Activated CD4-positive, alpha-beta T cell treated with anti-CD3 and anti-CD28 coated beads, Interleukin-2, amount 50 U/mL, for 16 hours (primary cell): ENCODE measurements around the gene PRSS57.
"Not testable (repeated sequence)": the region's sequence is repeated elsewhere in the genome, so short reads cannot be mapped to it uniquely, and the experiment has no call there.

ENCODE experiments used
- DNase-seq: peaks from one replicate; pipeline ENCODE4 v3.0.0-alpha.2; 2020

PRSS57 gene

DNA sequence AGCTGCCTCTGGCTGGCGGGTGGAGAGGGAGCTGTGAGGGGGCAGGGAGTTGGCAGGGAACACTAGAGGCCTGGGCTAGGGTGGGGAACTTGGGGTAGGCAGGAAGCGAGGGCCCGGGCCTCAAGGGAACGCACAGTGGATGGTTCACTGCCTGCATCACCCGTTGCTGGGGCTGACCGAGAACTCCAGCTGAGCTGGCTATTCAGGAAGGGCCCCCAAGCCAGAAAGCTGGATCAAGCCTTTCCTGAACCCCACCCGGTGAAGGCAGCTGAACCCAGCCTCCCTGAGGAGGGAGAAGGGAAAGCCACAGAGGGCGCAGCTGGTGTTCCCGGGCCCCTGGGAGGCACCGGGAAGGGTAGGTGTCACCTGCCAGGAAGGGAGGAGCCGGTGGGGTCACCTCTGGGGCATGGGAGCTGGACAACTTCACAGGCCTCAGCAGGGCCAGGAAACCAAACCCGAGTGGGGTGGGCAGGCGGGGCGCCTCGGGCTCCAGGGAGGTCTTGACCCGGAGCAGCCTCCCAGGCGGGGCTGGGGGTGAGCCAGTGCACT is 27.4 kb upstream of the PRSS57 start:
- no peak for DNase-seq

DNA sequence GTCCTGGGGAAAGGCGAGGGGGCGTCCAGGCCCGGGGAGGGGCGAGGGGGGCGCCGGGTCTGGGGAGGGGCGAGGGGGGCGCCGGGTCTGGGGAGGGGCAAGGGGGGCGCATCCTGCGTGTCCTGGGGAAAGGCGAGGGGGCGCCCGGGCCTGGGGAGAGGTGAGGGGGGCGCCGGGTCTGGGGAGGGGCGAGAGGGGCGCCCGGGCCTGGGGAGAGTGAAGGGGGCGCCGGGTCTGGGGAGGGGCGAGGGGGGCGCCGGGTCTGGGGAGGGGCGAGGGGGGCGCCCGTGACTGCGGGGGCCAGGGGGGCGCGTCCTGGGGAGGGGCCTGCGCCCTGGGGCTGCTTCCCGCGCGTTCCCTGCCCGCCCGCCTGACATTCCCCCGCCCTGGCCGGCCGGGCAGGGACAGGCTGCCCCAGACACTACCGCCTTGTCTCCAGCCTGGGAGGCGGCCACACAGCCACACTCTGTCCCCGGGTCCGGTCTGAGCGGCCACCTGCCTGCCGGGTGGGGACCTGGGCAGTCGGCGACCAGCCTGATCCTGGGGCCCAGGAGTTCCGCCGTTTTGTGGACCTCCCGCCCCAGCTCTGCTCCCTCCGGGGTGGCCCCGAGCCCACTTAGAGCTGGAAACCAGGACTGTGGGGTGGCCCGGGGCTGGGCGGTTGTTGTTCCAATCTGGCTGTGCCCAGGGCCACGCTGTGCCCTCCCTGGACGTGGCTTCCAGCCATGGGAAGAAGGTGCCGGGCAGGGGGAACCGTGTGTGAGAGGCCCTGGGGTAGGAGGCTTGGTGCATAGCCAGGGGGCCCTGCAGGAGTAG is 25.3 kb upstream of the PRSS57 start:
- DNase-seq = no peak

DNA sequence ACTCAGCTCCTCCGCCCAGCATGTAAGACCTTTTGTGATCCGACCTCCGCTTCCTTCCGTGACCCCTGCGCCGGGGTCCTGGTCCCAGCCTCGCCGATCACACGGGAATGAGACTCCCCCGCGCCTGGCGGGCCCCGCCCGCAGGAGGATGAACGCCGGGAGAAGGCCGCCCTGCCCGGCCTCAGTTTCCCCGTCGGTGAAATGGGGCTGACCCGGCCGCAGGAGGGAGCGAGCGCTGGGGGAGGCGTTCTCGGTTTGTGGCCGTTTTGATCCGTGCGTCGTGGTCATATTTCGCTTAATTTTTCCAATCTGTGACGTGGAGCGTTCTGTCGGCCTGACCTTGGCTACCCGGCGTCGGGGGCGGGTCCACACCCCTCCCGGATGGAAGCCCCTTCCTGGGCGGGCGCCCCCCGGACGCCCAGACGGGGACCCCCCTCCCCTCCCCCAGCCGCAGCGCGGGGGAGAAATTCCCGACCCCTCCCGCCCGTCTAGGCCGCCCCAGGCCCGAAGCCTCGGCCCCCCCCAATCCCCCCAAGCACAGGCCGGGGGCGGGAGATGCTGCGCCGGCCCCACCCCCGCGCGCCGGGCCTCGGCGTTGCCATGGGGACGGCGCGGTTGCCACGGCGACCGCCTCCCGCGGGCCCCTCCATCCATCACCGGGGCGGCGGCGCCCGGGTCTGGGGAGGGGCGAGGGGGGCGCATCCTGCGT is 24.5 kb upstream of the PRSS57 start:
- no peak for DNase-seq

DNA sequence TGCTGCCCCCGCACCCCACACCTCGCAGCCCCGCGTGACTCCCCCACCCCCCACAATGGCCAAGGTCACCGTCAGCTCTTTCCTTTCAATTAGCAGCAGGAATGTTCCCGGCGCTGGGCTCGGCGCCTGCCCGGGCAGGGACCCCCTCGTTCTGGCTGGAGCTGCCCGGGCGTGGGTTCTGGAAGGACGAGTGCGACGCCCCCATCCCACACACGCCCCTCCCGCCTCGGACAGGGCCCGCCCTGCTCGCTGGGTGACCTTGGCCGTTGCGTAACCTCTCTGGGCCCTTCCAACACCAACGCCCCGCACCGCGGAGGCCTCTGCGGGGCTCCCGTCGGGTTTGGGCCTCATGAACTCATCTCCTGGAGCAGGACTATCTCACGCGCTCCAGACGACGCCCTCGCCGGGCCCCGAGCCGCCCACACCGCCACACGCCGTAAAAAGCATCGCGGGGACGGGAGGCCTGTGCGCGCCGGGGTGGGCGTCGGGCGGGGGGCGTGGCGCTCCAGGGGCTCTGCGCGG is 23.8 kb upstream of the PRSS57 start:
- no peak for DNase-seq

DNA sequence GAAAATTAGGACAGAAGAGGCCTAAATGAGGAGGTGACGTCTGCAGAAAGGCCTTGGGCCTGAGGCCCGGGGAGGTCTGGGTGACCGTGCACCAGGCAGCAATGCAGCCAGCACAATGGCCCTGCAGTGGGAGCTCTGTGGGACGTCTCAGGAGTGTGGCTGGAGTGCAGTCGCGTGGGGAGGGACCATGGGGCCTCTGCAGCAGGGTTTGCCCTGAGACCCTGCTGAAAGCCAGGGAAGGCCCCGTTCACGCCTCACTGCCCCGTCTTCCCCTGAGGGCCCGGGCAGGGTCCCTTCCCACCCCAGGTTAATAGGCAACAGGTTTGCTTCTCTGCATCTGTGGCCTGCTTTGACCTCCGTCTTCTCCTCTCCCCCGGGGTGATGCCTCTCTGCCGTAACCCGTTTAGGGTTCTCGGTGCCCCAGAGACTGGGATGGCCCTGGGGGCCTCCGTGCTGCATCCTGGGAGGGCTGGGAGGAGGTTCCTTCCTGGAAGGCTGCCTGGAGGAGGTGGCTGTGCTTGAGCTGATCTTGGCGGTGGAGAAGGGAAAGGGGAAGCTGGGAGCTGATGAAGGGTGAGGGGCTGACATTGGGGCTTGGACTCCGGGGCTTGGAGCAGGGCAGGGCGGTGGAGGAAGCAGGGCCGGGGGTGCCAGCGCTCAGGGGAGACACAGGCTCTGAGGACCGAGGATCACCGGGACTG is 23.1 kb upstream of the PRSS57 start:
- no peak for DNase-seq

DNA sequence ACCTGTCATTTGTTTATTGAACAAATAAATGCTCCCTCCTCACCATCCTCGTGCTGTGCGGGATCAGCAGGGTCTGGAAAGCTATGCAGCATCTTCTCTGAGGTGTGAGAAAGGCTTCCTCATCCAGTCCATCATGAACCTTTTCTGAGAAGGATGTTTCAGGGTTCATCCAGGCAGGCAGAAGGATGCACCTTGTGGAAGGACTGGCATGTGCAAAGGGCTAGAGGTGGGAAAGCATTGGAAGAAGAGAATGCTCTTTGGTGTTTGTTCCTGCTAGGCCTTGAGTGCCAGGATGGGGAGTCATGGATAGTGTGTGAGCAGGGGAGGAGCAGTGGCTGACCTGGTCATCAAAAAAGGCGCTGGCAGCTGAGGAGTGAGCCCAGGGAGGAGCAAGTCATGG is 20.1 kb upstream of the PRSS57 start:
- no peak for DNase-seq

DNA sequence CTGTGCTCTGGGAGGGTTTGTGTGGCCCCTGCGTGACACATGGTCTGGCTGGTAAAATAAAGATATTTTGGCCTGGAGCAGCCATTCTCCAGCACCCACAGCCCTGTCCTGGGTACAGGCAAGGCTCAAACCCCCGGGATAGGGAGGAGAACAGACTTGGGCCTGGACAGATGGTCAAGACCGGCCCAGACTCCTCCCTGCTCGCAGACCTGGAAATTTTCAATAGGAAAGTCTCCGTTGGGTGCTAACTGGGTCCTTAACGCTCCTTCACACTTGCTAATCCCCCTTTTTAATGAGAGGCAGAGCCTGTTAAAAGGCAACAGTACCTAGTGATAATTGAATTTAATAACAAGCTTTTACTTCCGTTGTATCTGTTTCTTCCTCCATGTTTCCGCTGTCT is 16.0 kb upstream of the PRSS57 start:
- no peak for DNase-seq

DNA sequence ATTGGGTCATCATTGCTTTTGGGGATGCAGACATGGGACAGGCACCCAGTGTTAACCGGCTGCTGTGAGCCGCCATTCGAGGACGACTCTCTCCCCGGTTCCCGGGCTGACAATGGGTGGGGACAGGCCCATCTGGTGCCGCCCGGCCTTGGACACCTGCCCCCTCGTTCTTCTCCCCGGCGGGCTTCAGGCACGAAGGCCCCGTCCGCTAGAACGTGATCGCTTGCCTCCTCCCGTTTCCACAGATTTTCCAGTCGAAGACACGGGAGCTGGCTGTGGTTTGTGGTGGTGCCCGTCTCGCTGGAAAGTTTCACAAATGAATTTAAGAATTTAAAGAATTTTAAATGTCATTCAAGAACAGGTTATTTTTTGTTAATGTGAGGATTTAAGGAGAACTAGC is 15.5 kb upstream of the PRSS57 start:
- no peak for DNase-seq

DNA sequence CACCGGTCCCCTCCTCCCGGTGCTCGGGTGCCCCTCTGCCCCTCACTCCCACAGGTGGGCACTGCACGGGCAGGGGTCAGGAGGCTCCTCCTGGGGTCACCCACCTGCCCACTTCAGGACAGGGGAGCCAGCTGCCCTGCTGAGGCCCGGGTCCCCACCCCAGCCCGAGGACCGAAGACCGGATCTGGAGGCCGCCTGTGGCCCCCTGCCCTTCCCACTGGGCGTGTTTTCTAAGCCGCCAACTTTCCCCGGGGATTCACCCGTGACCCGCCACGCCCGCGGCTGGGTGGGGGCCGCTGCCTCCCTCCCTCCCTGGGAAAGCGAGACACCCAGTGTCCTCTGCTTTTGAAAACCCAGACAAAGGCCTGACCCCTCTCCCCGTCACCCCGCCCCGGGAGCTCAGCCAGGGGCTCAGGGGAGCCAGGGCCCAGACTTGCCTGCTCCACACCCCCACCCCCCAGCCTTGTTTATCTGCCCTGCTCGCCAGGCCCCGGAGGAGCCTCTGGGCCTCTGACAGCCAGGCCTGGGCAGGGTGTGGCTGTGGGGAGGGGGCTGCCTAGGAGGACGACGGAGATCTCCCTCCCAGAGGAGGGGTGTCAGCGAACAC is 14.8 kb upstream of the PRSS57 start:
- no peak for DNase-seq

DNA sequence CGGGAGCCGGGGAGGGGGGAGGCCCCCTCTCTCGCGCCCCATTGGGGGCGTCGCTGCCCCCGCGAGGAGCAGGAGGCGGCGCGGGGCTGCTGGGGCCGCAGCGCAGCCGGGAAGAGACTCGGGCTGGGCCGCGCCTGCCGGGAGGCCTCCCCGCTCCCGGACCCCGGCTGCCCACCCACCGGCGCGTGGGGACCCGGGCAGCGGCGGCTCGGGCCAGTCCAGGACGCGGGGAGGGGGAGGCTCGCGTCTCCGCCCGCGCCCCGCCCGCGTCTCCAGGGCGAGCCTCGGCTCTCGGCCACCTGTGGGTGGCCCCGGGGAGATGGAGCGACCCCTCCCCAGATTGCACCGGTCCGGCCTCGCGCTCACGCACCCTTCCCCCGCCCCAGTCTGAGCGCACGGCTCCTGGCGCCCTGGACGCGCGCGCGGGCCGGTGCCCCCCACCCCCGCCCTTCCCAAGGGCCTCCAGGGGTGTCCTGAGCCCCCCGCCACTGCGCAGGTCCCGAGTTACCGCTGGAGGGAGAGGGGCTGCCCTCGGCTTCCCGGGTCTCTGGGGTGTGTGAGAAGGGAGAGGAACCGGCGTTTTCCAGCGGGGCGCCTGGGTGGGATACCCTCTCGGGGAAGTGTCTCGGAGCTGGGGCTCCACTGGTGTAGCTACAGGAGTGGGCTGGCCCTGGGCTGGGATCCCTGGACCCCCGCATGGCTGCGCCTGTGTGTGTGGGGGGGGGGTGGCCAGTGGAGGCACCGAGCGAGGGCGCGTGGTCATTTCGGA is 14.1 kb upstream of the PRSS57 start:
- no peak for DNase-seq

DNA sequence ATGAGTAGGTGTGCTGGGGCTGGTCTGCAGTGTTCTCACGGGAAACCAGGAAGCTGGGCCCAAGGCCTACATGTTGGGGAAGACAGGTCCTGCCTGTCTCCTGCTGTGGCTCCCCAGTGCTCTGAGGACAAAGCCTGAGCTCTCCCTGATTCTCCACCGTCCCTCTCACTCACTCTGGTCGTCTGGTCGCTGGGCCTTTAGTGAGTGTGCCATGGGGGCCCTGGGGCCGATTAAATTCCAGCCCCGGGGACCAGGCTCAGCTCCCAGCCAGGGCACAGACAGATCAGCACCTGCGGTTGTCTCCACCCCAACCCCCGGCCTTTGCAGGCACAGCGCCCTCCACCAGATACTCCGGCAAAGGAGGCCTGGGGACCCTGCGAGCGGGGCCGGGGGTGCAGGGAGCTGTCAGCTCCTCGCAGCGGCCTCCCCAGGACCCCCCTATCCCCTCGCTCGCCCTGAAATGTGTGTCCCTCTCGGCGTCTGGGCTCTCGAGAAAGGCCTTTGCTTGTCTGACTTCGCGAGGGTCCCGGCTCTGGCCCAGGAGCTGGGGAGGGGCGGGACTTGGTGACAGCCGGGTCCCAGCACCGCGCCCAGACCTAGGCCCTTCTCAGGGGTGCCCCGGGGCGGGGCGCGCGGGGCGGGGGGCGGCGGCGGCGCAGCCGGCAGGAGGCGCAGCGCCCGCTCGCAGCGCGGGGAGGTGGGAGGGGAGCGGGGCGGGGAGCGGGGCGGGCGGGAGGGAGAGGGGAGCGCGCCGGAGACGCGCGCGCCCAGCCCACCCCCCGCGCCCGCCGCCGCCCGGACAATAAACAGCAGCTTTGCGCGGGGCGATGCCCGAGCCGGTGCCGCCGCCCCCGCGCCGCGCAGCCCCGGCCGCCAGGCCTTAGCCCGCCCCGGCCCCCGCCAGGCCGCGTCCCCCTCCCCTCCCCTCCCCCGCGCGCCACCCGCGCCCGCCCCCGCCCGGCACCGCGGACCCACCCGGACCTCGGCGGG is 13.2 kb upstream of the PRSS57 start, which contains the start of gene PALM:
TSS of gene PALM (plus strand) at position 782 of the 990 bp plus-strand sequence. CDS start 212 bp downstream, outside the sequence.
- no peak for DNase-seq

DNA sequence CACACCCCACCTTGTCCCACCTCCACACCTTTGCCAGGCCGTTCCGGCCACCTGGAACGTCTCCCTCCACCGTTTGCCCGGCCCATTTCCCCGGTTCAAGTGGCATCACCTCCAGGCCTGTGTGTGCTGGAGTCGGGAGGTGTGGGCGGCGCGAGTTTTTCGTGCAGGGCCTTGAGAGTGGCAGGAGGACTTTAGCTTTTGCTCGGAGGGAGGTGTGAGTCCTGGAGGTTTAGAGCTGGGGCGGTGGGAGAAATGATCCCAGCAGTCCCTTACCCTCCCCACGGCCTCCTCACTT is 9.1 kb upstream of the PRSS57 start:
- no peak for DNase-seq

DNA sequence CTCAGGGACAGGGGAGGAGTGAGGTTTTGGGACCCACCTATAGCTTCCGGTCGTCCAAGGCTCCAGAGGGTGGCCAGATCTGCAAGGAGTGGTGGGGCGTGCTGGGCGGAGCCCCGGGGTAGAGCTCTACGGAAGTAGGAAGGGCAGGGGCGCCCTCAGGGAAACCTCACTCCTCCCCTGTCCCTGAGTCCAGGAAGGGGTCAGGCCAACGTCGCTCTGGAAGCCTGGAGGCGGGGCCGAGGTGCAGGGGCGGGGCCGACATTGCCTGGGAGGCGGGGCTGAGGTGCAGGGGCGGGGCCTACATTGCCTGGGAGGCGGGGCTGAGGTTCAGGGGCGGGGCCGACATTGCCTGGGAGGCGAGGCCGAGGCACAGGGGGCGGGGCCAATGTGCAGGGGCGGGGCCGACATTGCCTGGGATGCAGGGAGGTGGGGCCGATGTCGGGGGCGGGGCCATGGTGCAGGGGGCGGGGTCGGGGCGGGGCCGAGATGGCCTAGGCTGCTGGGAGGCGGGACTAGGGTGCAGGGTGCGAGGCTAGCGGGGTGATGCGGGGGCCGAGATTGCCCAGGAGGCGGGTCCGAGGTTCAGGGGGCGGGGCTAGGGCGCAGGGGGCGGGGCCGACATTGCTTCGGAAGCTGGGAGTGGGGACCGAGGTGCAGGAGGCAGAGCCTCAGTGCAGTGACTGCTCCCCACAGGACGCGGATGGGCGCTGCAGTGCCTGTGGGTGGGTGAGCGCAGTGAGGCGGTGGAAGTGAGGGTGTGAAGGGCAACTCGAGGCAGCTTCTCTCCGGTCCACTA is 8.6 kb upstream of the PRSS57 start:
- peak; percentile 65 for DNase-seq

DNA sequence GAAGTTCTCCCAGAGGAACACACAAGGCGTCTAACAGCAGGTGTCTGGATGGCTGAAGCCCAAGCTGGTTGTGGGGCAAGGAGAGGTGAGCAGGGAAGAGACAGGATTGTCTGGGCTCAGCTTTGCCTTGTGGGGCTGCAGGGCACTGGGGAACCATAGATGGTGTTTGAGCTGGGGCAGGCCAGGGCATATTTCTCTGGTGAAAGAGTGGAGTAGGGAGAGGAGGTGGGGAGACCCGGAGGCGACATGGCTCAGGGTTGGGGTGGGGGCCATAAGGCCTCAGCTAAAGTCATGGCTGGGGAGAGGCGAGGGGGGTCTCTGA is 8.0 kb upstream of the PRSS57 start:
- DNase-seq = no peak

DNA sequence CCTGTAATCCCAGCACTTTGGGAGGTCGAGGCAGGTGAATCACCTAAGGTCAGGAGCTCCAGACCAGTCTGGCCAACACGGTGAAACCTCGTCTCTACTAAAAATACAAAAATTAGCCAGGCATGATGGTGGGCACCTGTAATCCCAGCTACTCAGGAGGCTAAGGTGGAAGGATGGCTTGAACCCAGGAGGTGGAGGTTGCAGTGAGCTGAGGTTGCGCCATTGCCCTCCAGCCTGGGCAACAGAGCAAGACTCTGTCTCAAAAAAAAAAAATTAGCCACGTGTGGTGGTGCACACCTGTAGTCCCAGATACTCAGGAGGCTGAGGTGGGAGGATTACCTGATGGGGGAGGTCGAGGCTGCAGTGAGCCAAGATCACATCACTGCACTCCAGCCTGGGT is 7.6 kb upstream of the PRSS57 start:
- DNase-seq = not testable (repeated sequence)

DNA sequence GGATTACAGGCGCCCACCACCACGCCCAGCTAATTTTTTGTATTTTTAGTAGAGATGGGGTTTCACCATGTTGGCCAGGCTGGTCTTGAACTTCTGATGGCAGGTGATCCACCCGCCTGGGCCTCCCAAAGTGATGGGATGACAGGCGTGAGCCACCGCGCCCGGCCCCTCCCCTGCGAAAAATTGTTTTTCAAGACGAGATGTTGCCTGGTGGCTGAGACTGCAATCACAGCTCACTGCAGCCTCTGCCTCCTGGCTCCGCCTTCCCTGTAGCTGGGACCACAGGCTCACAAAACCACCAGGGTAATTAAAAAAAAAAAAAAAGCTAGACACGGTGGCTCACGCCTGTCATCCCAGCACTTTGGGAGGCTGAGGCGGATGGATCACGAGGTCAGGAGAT is 4.6 kb upstream of the PRSS57 start:
- DNase-seq = not testable (repeated sequence)

DNA sequence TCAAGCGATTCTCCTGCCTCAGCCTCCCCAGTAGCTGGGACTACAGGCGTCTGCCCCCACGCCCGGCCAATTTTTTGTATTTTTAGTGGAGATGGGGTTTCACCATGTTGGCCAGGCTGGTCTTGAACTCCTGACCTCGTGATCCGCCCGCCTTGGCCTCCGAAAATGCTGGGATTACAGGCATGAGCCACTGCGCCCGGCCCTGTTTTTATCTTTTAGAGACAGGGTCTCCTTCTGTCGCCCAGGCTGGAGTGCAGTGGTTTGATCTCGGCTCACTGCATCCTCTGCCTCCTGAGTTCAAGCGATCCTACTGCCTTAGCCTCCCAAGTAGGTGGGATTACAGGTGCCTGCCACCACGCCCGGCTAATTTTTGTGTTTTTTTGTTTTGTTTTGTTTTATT is 3.3 kb upstream of the PRSS57 start:
- DNase-seq = not testable (repeated sequence)

DNA sequence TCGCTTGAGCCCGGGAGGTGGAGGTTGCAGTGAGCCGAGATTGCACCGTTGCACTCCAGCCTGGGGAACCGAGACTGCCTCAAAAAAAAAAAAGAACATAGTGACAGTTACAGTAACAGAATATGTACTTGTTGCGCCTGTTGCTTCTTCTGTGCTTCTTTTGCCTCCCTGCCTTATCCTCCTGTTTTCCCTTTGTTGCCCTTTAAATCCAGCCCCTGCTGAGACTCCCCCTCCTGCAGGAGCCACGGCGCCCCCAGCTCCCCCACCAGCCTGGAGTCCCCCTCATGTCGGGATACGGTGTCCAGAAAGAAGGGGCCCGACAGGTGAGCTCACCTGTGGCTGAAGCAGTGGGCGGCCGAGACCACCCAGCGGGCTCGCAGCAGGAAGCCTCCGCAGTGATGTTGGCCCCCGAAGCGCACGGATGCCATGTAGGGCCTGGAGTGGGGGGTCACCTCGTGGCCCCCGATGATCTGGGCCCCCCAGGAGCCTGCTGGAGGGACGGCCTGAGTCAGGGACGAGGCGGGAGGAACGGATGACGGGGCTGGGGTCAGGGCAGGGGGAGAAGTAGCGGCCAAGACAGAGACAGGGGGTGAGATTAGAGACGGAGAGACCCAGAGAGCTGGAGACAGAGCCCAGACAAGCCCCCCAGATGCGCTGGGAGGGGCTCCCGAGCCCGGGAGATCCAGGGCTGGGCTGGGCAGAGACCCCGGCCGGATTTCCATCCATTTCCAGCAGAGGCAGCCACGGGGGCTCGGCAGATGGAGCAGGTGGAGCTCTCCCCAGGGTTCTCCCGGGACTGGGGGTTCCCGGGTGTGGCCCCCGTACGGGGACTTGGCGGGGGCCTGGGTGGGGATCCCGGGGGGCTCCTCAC is 536 bp downstream of the PRSS57 start:
- no peak for DNase-seq

DNA sequence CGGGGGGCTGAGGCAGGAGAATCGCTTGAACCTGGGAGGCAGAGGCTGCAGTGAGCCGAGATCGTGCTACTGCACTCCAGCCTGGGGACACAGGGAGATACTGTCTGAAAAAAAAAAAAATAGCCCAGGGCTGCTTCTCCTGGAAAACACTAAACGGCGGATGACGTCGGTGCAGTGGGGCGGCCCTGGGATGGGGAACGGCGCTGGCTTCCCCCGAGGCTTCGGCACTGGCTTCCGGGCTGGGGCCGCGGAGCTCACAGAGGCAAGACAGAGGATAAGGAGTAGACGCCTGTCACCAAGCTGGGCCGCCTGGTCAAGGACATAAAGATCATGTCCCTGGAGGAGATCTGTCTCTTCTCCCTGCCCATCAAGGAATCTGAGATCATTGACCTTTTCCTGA is 5.0 kb downstream of the PRSS57 start:
- no peak for DNase-seq
